ENCODE measurements around the gene PRG3.

Gene PRG3

GRCh38 chr11:57425565-57426438, 44.9 kb upstream of the PRG3 start:
- no peak for DNase-seq (ENCODE audit: low spot score)
- CTCF ChIA-PET: no interaction called here
- peak overlapping the region; percentile 100 for H3K27ac ChIP-seq
- POLR2A ChIA-PET (ENCODE audit: low non-redundant PET): no interaction called here
- no peak for TF ChIP-seq CTCF (conservative IDR thresholded peaks at IDR 0.05; ENCODE audit: low read depth)

- H3K27ac ChIP-seq: peak overlapping the region; percentile 100
- DNase-seq (ENCODE audit: low spot score): no peak
- ChIA-PET POLR2A (ENCODE audit: low non-redundant PET) (no interaction called here), CTCF (no interaction called here)
- no peak for TF ChIP-seq CTCF (conservative IDR thresholded peaks at IDR 0.05; ENCODE audit: low read depth)
These were observed 44.0 kb upstream of the PRG3 start for GRCh38 chr11:57424792-57425564.

GRCh38 chr11:57424137-57424791, 43.3 kb upstream of the PRG3 start:
- H3K27ac ChIP-seq: peak overlapping the region; percentile 100

GRCh38 chr11:57422669-57423068, 41.7 kb upstream of the PRG3 start:
- no peak for TF ChIP-seq CTCF (conservative IDR thresholded peaks at IDR 0.05; ENCODE audit: low read depth)
- CTCF ChIA-PET: no interaction called here
- DNase-seq (ENCODE audit: low spot score): no peak
- POLR2A ChIA-PET (ENCODE audit: low non-redundant PET): no interaction called here
- H3K27ac ChIP-seq: no peak overlapping the region

More at GRCh38 chr11:57424137-57424791, 43.3 kb upstream of the PRG3 start:
- no peak for DNase-seq (ENCODE audit: low spot score)
- TF ChIP-seq CTCF (conservative IDR thresholded peaks at IDR 0.05; ENCODE audit: low read depth): no peak
- CTCF ChIA-PET: no interaction called here
- POLR2A ChIA-PET (ENCODE audit: low non-redundant PET): no interaction called here

GRCh38 chr11:57421805-57422204, 40.9 kb upstream of the PRG3 start:
- no peak overlapping the region for H3K27ac ChIP-seq
- POLR2A ChIA-PET (ENCODE audit: low non-redundant PET): no interaction called here
- DNase-seq (ENCODE audit: low spot score): no peak
- CTCF ChIA-PET: no interaction called here
- no peak for TF ChIP-seq CTCF (conservative IDR thresholded peaks at IDR 0.05; ENCODE audit: low read depth)

- POLR2A ChIA-PET (ENCODE audit: low non-redundant PET): no interaction called here
These were observed 40.1 kb upstream of the PRG3 start for GRCh38 chr11:57421066-57421465.

More at GRCh38 chr11:57421066-57421465, 40.1 kb upstream of the PRG3 start:
- no peak overlapping the region for H3K27ac ChIP-seq
- DNase-seq (ENCODE audit: low spot score): no peak
- no peak for TF ChIP-seq CTCF (conservative IDR thresholded peaks at IDR 0.05; ENCODE audit: low read depth)
- CTCF ChIA-PET: interaction anchor here (0.5 kb wide), 1 partner anchor 910 kb away, joined by 4 read pairs; no protein-coding TSS in a partner anchor

Data from RWPE1 (cell line).